ENCODE results near the gene FUT7.
"Not testable (repeated sequence)": the region's sequence is repeated elsewhere in the genome, so short reads cannot be mapped to it uniquely, and the experiment has no call there.

Gene FUT7

DNA sequence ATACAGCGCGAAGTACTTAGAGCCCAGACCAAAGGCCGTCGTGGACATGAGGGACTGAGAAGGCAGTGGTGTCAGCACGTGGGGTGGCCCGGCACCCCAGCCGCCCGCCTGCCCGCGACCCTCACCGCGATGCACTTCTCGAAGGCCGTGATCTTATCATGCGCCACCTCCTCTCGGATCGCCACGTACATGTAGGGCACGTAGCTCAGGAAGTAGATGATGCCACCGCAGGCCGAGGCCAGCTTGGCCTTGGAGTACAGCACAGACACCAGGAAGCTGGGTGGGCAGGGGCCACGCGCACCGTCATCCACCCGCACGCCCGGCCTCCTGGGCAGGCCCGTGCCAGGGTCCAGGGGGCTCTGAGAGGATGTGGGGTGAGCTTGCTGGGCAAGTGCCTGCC is 14.8 kb downstream of the FUT7 start:
- DNase-seq, result no peak

DNA sequence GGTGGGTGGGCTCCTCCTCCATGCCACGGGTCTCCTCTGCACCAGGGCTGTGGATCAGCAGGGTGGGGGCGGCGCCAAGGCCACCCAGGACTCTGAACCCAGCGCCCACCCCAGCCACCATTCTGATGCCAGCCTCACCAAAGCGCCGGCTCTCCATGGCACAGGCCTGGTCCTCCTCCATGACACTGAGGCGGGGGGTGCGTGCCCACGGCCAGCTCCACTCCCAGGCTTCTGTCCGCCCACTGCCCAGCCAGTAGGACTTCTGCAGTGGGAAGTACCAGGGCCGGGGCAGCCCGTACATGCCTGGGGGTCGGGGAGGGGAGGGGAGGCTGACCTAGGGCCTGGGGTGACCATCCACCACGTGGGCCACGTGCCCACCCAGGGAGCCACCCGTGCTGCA is 15.5 kb downstream of the FUT7 start:
- no peak for DNase-seq

DNA sequence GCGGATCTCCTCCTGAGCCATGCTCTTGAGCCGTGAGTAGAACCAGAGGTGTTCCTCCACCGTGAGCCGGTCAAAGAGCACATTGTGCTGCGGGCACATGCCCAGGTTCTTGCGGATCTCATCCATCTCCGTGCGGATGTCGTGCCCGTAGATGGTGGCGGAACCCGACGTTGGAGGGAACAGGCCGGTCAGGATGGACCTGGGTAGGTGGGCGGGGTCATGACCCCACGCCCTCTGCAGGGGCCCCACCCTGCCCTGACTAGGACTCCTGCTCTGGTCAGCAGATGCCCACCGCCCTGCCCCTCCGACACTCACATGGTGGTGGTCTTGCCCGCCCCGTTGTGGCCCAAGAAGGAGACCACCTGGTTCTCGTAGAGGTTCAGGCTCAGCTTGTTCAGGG is 15.9 kb downstream of the FUT7 start:
- no peak for DNase-seq

DNA sequence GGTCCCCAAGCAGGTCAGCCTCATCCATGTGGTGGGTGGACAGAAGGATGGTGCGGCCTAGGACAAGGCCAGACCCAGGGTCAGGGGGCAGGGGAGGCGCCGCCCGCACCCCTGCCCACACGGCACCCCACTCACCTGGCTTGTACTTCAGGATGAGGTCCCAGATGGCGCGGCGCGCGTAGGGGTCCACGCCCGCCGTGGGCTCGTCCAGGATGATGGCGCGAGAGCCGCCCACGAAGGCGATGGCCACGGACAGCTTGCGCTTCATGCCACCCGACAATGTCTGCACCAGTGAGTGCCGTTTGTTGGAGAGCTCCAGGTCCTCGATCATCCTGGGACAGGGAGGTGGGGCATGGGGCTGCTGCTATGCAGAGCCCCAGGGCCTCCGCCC is 16.4 kb downstream of the FUT7 start:
- no peak for DNase-seq

DNA sequence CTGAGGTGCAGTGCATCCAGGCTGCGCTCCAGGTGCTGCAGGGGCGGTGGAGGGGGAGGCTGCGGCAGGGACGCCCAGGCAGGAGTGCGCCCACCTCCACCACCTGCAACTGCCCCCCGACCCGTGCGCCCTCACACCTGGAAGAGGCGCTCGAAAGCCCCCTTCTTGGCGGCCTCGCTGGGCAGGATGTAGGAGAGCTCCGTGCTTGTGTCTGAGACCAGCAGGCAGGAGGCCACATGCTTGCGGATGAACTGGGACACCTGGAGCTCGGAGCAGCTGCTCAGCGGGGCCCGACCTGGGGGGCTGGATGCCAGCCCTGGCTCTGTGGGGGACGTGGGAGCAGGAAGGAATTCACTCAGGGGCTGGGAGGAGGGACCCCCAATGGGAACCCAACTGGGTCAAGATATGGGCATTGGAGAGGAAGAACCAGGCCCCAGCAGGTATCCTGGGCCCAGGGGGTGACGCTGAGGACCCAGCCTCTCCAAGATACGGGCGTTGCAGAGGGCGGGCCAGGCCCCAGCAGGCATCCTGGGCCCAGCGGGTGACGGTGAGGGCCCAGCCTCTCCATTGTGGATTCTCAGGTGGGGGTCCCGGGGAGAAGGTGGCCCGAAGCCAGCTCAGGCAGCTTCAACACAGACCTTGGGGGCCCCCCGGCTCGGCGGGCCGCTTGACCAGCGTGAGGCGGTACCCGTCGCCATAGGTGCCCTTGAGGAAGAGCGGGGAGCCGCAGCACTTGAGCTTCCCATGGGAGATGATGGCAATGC is 16.9 kb downstream of the FUT7 start:
- no peak for DNase-seq

DNA sequence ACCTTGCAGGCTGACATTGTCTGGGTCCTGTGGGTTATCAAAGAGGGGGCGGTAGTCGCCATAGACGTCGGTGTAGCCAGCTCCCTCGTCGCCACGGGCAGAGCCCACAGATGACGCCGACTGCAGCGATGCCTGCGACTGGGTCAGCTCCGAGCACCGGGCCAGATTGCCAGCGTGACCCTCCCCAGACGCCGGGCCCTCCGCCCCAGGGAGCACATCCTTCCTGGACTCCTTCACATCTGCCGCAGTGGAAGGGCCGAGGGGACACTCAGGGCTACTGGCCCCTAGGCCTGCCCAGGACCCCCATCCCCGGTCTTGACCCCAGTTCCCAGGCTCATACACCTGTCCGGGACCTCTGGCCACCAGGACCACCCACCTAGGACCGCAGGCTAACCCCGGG is 17.7 kb downstream of the FUT7 start:
- DNase-seq, result no peak

DNA sequence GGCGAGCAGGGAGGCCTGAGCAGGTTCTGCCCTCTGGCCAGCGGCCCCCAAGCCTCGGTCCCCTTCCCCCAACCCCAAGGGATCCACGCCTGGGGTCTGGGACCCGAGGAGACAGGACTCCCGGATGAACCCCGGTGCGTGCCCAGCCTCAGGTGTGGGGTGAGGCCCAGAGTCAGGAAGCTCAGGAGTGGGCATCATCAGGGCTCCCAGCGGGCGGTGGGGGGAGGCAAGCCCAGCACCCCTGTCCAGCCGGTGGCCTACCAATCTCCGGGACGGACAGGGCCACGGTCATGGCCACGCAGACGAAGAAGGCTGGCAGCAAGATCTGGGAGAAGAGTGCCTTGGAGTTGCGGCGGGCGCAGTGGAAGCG is 18.3 kb downstream of the FUT7 start:
- no peak for DNase-seq

DNA sequence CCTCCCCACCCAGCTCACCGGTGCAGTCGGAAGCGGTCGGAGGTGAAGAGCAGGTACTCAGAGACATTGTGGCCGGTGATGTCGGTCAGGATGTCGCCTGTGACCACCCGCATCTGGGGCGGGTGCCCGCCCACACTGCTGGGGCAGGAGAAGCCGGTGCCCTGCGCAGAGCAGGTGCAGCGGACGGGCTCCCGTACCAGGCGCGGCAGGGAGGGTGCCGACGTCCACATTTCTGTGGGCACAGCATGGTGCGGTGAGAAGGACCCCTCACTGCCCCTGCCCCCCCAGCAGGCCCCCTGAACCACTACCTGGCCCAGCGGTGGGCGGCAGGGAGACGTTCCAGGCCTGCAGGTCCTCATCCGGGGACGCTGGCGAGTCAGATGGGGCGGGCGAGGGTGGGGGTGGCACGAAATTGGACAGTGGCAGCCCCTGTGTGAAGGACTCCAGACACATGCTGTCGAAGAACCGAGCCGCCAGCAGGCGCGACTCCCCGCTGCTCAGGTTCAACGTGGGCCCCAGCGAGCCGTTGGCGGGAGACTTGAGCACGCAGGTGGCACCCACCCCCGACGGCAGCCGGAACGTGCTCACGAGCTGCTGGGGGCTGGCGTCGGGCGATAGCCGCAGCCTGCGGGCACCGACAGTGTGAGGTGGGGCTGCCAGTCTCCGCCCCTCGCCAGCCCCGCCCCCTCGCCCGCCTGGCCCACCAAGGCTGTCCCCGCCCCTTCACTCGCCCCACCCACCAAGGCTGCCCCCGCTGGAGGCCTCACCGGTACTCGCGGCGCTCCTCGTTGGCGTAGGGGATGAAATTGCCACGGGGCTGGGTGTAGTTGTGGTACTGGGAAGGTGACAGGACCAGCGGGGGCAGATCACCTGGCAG is 19.0 kb downstream of the FUT7 start:
- DNase-seq, result no peak

DNA sequence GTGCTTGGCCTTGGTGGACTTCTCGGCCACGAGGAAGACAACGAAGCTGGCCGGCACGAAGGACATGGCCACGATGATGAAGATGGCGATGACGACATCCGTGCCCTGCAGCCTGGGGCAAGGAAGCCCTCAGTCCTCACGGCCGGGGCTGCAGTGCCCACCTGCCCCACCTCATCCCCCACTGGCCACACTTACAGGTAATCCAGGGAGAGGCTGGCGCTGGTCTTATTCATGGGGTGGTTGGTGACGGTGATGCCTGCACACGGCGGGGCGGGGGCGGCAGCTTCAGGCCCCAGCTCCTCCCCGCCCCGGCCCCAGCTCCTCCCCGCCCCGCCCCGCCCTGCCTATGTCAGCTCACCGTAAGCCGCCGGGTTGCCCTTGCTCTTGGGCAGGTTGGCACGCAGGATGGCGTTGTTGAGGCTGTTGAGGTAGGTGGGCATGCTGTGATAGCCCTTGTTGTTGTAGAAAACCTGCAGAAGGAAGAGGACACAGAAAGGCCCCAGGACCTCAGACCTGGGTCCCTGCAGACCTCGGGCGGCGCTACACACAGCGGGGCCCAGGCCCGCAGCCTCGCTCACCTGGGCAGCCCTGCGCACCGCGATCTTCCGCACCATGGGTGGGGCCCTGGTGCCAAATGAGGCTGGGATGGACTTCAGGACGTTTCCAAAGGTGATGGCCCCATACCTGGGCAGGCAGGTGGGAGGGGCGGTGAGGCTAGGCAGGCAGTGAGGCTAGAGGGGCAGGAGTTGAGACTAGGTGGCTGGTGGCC is 19.8 kb downstream of the FUT7 start:
- no peak for DNase-seq

DNA sequence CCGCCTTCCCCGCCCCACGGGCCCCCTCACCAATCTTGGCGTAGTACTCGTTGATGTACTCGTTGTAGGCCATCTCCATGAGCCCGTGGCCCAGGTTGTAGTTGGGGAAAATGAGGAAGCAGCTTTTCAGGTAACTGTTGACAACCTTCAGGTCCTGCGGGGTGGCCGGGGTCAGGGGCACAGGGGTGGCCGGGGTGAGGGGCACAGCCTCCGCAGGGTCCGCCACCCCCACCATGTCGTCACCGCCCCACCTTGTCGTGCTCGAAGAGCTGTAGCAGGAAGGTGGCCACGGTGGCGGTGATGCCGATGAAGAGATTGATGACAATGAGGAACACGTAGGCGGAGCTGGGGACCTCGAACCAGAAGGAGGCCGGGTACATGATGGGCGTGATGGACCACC is 20.7 kb downstream of the FUT7 start:
- DNase-seq, result no peak

DNA sequence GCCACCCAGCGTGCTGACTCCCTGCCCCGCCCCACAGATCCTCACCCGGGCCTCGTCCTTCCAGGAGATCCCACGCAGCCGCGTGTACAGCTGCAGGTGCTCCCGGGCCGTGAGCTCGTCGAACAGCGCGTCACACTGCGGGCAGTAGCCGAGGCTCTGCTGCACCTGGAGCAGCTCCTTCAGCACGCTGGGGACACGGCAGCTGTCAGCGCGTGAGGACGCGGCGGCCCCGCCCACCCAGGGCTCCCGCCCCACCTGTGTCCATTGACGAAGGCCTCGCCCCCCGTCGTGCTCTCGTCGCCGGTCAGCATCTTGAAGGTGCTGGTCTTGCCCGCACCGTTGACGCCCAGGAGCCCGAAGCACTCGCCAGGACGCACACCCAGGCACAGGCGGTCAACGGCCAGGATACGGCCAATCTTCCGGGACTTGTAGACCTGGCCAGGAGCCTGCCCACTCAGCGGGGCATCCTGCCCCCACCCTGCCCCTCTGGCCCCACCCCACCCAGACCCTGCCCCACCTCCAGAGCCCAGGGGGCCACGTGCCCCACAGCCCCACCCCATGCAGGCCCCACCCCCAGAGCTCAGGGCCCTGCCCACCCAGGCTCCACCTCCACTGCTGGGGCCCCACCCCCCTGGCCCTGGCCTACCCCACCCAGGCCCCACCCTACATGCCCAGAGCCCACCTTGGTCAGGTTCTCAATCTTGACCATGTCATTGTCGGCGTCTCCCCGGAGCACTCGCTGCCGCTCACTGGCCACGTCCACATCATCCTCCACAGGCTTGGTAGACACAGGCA is 21.8 kb downstream of the FUT7 start:
- no peak for DNase-seq

DNA sequence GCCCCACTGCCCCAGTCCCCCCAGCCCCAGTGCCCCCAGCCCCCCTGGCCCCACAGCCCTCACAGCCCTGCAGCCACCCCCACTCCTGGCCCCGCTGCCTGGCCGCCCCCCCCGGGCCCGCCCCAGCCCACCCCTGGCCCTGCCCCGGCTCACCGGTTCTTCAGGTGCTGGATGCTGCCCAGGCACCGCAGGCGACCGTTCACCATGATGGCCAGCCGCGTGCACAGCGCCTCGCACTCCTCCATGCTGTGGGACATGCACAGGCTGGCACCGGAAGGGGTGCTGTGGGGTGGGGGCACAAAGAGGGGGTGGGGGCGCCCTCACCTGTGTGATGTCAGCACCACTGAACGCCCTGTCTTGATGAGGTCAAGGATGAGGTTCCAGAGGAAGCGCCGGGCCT is 22.7 kb downstream of the FUT7 start:
- no peak for DNase-seq

DNA sequence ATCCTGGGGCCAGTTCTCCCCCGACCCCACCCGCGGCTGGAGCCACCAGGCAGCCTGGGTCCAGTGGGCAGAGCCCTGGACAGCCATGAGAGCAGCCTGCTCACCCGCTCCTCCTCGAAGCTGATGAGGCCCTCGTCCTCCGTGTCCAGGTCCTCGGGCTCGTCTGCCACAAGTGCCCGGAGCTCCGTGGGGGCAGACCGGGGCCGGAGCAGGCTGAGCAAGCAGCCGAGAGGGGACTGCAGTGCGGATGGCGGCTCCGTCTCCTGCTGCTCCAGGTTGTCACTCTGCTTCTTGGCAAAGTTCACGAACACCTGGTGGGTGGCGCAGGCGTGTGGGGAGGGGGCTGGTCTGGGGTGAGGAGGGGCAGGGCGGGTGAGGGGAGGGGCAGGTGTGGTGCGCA is 23.6 kb downstream of the FUT7 start:
- no peak for DNase-seq

DNA sequence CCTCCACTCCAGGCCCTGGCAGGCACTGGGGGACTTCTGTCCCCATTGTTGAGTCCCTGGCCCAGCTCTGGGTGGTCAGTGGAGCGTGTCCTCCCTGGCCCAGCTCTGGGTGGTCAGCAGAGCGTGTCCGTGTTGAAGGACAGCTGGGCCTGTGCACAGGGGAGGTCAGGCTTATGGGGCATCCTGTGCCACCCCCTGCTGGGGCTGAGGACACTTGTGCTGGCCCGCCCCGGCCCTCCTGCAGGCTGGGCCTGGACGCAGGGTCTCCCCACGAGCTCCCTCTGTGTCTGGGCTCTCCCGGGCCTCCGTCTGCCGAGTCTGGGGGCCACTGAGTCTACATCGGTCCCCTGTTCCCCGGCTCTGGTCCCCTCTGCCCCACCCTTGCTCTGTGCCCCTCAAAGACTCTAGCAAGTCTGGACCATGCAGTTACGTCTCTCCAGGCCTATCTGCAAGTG is 24.0 kb downstream of the FUT7 start:
- no peak for DNase-seq

DNA sequence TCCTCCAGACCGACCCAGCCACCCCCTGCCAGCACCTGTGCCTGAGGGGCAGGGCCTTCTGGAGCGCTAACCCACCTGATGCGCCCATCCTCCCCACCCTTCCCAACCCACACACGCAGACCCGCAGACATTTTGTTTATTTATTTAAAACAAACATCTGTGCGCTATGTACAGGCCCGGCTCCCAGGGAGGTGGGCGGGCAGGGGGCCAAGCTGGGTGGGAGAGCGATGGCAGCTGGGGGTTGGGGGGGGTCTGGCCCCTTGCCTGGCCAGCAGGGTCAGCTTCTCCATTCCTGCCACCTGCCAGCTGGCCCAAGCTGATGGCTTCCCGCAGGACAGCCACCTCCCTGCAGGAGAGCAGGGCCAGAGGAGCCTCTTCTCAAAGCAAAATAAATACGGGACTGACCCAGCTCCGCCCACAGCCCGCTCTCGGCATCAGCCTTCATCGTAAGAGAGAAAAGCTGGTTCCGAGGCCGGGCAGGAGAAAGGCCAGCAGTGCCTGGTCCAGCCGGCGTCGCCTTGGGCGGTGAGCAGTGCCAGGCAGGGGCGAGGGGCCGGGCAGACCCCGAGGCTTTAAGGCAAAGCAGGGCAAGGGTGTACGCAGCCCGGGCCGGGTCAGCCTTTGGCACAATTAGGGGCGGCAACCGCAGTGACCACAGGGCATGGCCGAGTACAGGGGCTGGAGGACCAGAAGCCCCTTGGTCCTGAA is 24.6 kb downstream of the FUT7 start:
- no peak for DNase-seq

DNA sequence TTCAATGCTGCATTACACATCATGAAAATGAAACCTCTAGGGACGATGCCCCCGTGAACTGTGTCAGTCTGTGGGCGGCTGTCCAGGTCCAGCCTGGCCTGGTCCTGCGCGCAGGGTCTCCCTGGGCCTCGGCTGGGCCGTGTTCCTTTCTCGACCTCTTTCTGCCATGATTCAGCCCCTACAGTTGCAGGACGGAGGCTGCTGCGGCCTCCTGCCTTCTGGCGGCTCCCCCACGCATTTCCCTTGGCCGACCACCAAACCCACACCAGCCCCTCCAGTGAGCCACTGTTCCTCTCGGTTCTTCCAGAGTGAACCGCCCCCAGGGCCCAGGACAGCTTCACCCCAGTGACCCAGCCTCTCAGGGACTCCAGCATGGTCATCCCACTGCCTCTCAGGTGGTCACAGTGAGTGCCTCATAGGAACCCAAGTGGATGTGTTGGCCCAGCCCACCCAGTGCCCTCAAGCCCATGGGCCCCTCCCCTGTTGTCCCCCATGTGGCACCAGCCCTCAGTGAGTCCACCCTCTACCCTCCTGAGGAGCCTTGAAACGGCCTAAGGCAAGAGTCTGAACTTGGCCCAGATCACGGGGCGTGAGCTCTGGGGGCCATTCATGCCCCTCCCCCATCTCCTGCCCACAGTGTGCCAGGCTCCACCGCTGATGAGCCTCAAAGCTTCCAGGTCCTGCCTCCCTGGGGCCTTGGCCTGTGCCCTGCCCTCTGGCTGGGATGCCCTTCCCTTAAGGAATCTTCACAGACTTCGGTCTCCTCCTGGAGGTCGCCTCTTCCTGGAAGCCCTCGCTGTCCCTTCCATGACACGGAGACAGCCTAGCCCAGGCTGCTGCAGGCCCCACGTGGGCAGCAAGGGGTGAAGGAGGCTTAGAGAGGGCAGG is 25.5 kb downstream of the FUT7 start:
- no peak for DNase-seq

DNA sequence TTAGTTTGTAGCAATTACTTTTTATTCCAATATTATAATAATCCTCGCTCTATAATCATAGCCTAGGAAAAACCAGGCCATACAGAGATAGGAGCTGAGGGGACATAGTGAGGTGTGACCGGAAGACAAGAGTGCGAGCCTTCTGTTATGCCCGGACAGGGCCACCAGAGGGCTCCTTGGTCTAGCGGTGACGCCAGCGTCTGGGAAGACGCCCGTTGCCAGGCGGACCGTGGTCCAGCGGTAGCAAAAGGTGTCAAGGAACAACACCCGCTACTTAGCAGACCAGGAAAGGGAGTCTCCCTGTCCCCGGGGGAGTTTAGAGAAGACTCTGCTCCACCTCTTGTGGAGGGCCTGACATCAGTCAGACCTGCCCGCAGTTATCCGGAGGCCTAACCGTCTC is 27.6 kb downstream of the FUT7 start:
- DNase-seq, result not testable (repeated sequence)

DNA sequence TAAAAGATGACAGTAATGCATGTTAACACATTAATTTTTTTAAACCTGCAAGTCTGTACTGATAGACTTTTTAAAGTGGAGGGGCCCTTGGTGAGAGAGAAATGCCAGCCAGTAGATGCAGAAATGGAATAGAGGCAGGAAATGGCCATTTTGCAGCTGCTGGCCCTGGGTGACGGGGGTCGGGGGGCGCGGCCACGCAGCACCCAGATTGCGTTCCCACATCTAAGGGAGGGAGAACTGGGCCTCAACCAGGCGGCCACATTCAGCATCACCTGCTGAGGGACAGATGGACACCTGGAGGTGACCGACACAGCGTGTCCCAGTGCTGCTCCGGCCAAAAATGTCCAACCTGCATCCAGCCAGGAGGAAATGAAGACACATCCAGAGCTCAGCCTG is 29.2 kb downstream of the FUT7 start:
- DNase-seq, result no peak

DNA sequence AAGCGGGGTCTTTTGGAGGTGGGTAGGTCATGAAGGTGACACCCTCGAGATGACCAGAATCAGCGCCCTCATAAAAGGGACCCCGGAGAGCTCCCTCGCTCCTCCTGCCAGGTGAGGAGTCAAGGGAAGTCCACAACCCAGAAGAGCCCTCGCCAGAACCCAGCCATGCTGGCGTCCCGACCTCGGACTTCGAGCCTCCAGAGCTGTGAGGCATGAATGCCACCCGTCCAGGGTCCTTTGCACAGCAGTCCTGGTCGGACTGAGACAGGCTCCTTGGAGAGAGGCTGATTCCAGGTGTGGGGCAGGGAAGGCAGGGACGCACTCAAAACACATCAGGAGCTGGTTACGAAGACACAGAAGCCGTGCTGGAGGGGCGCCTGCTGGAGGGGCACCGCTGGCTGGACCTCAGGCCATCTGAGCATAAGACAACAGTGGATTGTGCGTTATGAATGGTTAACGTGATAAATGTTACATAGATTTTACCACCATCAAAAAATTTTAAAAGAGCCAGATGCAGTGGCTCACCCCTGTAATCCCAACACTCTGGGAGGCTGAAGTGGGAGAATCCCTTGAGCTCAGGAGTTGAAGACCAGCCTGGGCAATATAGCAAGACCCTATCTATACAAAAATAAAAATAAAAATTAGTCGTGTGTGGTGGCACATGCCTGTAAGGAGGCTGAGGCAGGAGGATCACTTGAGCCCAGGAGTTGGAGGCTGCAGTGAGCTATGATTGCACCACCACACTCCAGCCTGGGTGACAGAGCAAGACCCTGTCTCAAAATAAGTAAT is 29.8 kb downstream of the FUT7 start:
- no peak for DNase-seq
